ENCODE measurements around the gene HMGN1. TPM values are rescaled to one million over a fixed set of nuclear protein-coding genes. Genes with fewer than 3 reads are reported as not detected.

HMGN1 gene
- polyA plus RNA-seq, 2 donors: 148 to 171 TPM

DNA sequence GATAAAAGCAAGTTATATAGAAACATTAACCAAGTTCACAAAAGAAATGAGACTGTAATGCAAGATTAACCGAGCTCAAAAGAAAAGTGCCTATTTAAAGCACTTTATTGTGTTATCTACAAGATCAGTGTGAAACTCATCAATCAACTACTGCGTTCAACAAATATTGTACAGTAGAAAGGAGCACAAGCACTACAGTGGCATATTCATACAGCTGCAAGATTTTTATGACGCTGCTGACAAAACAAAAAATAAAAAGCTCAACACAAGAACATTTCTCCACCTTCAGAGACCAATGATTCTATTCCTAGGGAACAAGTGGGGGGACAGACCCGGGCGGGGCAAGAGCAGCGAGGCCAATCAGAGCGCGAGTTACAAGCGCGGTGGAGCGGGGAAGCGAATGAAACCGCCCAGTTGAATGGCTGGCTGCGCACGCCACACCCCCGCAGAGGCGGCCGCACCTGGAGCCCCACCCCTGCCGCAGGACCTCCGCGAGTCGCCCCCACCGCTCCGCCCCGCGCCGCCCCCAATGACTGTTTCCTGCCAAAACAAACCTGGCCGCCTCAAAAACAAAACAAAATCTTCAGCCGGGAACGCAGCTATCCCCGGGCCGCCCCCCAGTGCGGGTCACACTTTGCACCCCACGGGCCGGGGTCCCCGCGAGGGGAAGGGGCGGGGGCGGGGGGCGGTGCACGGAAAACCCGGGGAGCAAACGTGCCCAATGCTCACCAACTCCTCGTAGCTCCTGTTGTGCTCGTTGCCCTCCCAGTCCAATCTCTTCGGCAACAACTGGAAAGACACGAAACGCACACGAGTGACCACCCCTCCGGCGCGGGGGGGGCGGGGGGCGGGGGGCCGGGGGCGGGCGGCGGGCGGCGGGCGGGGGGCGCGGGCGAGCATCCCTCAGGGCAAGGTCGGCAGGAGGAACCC lies 36.5 kb downstream of the HMGN1 start:
- no peaks in the 10 kb centered on the region for H3K27me3 ChIP-seq (ENCODE audit: control insufficient read depth in 1 of 2, insufficient read depth in 2 of 2, low read length in 2 of 2)
- no peaks in the 10 kb centered on the region for H3K36me3 ChIP-seq (ENCODE audit: control insufficient read depth in 2 of 2, insufficient read depth in 2 of 2, low read length in 1 of 2)
- H3K4me3 ChIP-seq (ENCODE audit: low read depth in 1 of 2, low read length in 2 of 2): peak overlapping the region; percentile 86 to 89
- WGBS, 2 donors: 1% methylated on average over 37 to 64 of the region's 65 CpGs
- peak overlapping the region; percentile 90 to 92 for H3K27ac ChIP-seq (ENCODE audit: low read depth in 2 of 2, low read length in 1 of 2)
- H3K9me3 ChIP-seq (ENCODE audit: control insufficient read depth in 2 of 2, insufficient read depth in 1 of 2, low read depth in 1 of 2, low read length in 1 of 2): no peaks in the 10 kb centered on the region
- H3K4me1 ChIP-seq (ENCODE audit: control insufficient read depth in 2 of 2, insufficient read depth in 2 of 2, low read length in 1 of 2): peaks cover 0 to 2% of the 10 kb centered on the region in 2 donors

GRCh38 chr21:39311164-39311563 lies 37.7 kb downstream of the HMGN1 start:
- no peaks in the 10 kb centered on the region for H3K27me3 ChIP-seq (ENCODE audit: control insufficient read depth in 1 of 2, insufficient read depth in 2 of 2, low read length in 2 of 2)
- peaks cover 0 to 2% of the 10 kb centered on the region in 2 donors for H3K4me1 ChIP-seq (ENCODE audit: control insufficient read depth in 2 of 2, insufficient read depth in 2 of 2, low read length in 1 of 2)
- WGBS, 2 donors: 87 to 89% methylated on average over 7 of the region's 7 CpGs
- H3K4me3 ChIP-seq (ENCODE audit: low read depth in 1 of 2, low read length in 2 of 2): no peak overlapping the region
- H3K36me3 ChIP-seq (ENCODE audit: control insufficient read depth in 2 of 2, insufficient read depth in 2 of 2, low read length in 1 of 2): no peaks in the 10 kb centered on the region
- H3K27ac ChIP-seq (ENCODE audit: low read depth in 2 of 2, low read length in 1 of 2): peak overlapping the region in 1 of 2 donors; percentile 2
- H3K9me3 ChIP-seq (ENCODE audit: control insufficient read depth in 2 of 2, insufficient read depth in 1 of 2, low read depth in 1 of 2, low read length in 1 of 2): no peaks in the 10 kb centered on the region

DNA sequence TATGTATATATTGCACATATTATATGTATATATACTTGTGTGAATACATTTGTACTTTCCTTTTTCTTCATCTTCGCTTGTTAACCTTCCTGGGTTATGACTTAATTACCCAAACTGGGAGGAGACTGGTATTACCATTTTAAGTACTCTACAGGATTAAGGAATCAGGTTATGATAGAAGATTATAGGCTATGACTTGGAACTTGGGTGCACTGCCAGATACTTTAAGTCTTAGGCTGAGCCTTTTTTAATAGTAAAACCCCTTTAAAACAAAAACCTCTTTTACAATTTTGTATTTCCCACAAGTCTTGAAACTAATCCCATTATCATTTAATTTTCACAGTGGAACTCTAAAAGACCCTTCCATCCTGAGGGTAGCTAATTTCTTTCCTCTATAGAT lies 41.4 kb downstream of the HMGN1 start:
- H3K27ac ChIP-seq (ENCODE audit: low read depth in 2 of 2, low read length in 1 of 2): no peak overlapping the region
- no peaks in the 10 kb centered on the region for H3K27me3 ChIP-seq (ENCODE audit: control insufficient read depth in 1 of 2, insufficient read depth in 2 of 2, low read length in 2 of 2)
- no peaks in the 10 kb centered on the region for H3K4me1 ChIP-seq (ENCODE audit: control insufficient read depth in 2 of 2, insufficient read depth in 2 of 2, low read length in 1 of 2)
- no peaks in the 10 kb centered on the region for H3K9me3 ChIP-seq (ENCODE audit: control insufficient read depth in 2 of 2, insufficient read depth in 1 of 2, low read depth in 1 of 2, low read length in 1 of 2)
- no peak overlapping the region for H3K4me3 ChIP-seq (ENCODE audit: low read depth in 1 of 2, low read length in 2 of 2)
- 75 to 83% methylated on average over 1 of the region's 1 CpG for WGBS, 2 donors
- H3K36me3 ChIP-seq (ENCODE audit: control insufficient read depth in 2 of 2, insufficient read depth in 2 of 2, low read length in 1 of 2): peaks cover 0 to 3% of the 10 kb centered on the region in 2 donors

- Histone ChIP-seq H3K36me3 (ENCODE audit: control insufficient read depth in 2 of 2, insufficient read depth in 2 of 2, low read length in 1 of 2) (peaks cover 0 to 3% of the 10 kb centered on the region in 2 donors), H3K27ac (ENCODE audit: low read depth in 2 of 2, low read length in 1 of 2) (no peak overlapping the region), H3K4me3 (ENCODE audit: low read depth in 1 of 2, low read length in 2 of 2) (no peak overlapping the region), H3K4me1 (ENCODE audit: control insufficient read depth in 2 of 2, insufficient read depth in 2 of 2, low read length in 1 of 2) (no peaks in the 10 kb centered on the region), H3K9me3 (ENCODE audit: control insufficient read depth in 2 of 2, insufficient read depth in 1 of 2, low read depth in 1 of 2, low read length in 1 of 2) (no peaks in the 10 kb centered on the region), H3K27me3 (ENCODE audit: control insufficient read depth in 1 of 2, insufficient read depth in 2 of 2, low read length in 2 of 2) (no peaks in the 10 kb centered on the region)
- 99 to 100% methylated on average over 3 of the region's 3 CpGs for WGBS, 2 donors
Measured at GRCh38 chr21:39300587-39300986, 48.3 kb downstream of the HMGN1 start.

DNA sequence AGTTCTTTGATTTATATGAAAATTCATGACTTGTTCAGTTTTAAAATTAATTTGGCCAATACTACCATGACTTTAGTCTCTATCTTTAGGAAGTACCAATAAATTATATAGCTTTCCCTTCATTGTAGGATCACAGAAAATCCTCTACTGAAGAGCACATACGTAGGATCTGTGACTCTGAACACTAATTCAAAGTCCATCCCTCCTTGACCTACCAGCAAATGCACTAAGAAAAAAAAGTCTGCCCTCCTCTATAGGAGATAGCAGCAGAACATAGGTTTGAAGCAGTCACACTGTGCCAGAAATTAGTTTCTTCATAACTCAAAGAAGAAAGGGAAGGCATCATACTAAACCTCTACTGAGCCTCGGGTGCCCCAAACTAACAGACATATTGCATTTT lies 52.0 kb downstream of the HMGN1 start:
- H3K9me3 ChIP-seq (ENCODE audit: control insufficient read depth in 2 of 2, insufficient read depth in 1 of 2, low read depth in 1 of 2, low read length in 1 of 2): no peaks in the 10 kb centered on the region
- no peak overlapping the region for H3K27ac ChIP-seq (ENCODE audit: low read depth in 2 of 2, low read length in 1 of 2)
- 80 to 86% methylated on average over 2 of the region's 2 CpGs for WGBS, 2 donors
- H3K36me3 ChIP-seq (ENCODE audit: control insufficient read depth in 2 of 2, insufficient read depth in 2 of 2, low read length in 1 of 2): no peaks in the 10 kb centered on the region
- H3K27me3 ChIP-seq (ENCODE audit: control insufficient read depth in 1 of 2, insufficient read depth in 2 of 2, low read length in 2 of 2): no peaks in the 10 kb centered on the region
- no peak overlapping the region for H3K4me3 ChIP-seq (ENCODE audit: low read depth in 1 of 2, low read length in 2 of 2)
- no peaks in the 10 kb centered on the region for H3K4me1 ChIP-seq (ENCODE audit: control insufficient read depth in 2 of 2, insufficient read depth in 2 of 2, low read length in 1 of 2)

Other genes starting within 250 kb of the HMGN1 start
- 10 to 100 TPM; 48.2 to 54.1 TPM for gene PSMG1, start 165.6 kb downstream of the HMGN1 start, polyA plus RNA-seq
- 1 to 10 TPM; 7.1 to 8.3 TPM for gene BRWD1, start 35.5 kb downstream of the HMGN1 start, polyA plus RNA-seq
- under 1 TPM; 0.31 to 0.48 TPM for gene LCA5L, start 96.7 kb upstream of the HMGN1 start, polyA plus RNA-seq
- 1 to 10 TPM; 4.9 TPM for gene SH3BGR, start 102.9 kb upstream of the HMGN1 start, polyA plus RNA-seq

Measured in esophagus (tissue), 2 donors.